GM12878 (cell line): ENCODE results near the gene PGLYRP2. TPM values are rescaled to one million over a fixed set of nuclear protein-coding genes. Genes with fewer than 3 reads are reported as not detected.

Experiments
- ATAC-seq: fragments of 200-7000 bp; cut with Tn5 transposase; 3 replicates; pipeline ENCODE4 v1.9.1; 2020; ENCODE audit warnings: mild to moderate bottlenecking, moderate library complexity
- BruUV-seq: library from RNA; stranded (reverse); fragments of 400-500 nt; replicated peaks from 2 replicates; lab custom pipeline; 2021; lab: Mats Ljungman, UMichigan
- CTCF ChIA-PET: fragments of 300-600 bp; sonication (Branson Sonifier 250); formaldehyde crosslinking; extraction: SDS; loops from one replicate; lab custom pipeline; 2021; ENCODE audit warnings: inconsistent platforms; lab: Yijun Ruan, JAX
- POLR2A ChIA-PET: fragments of 350-600 bp; formaldehyde crosslinking; extraction: SDS; loops from one replicate; lab custom pipeline; 2021; ENCODE audit warnings: inconsistent platforms; lab: Charles Lee
- RAD21 ChIA-PET: fragments of 300-600 bp; sonication (Branson Sonifier 250); formaldehyde crosslinking; loops from one replicate; lab custom pipeline; 2023; ENCODE audit warnings: antibody characterized with exemption; ENCODE audit not compliant: unreplicated experiment; lab: Charles Lee
- SMC1A ChIA-PET: fragments of 300-600 bp; sonication (Branson Sonifier 250); formaldehyde crosslinking; loops from one replicate; lab custom pipeline; 2023; ENCODE audit not compliant: unreplicated experiment, uncharacterized antibody; lab: Charles Lee
- DNase-seq: peaks from one replicate; pipeline ENCODE4 v3.0.0-alpha.2; 2011; ENCODE audit warnings: low read depth, low spot score
- FAIRE-seq: peaks from 3 replicates; lab custom pipeline; 2011; peaks lifted over from hg19 to GRCh38; lab: Jason Lieb, UNC
- H2AFZ ChIP-seq: 2 replicates; pipeline ENCODE4 v1.6.0; 2011; ENCODE audit warnings: low read depth, low read length, control low read depth; ENCODE audit not compliant: control insufficient read depth
- H3K27ac ChIP-seq: 2 replicates; pipeline ENCODE4 v1.5.1; 2011; ENCODE audit warnings: control low read depth; ENCODE audit not compliant: control insufficient read depth, insufficient read depth
- H3K27me3 ChIP-seq, 2 experiments: replicated peaks in 1 of 2; 2 replicates each; pipeline versions ENCODE4 v1.6.0 to v1.6.1; 2011; ENCODE audit warnings: low read length in 1 of 2; ENCODE audit not compliant: control insufficient read depth in 2 of 2, insufficient read depth in 2 of 2
- H3K36me3 ChIP-seq, 2 experiments: 2 replicates each; pipeline ENCODE4 v1.5.1; 2011; ENCODE audit warnings: low read length in 1 of 2; ENCODE audit not compliant: control insufficient read depth in 2 of 2, insufficient read depth in 2 of 2
- H3K4me1 ChIP-seq: 2 replicates; pipeline ENCODE4 v1.6.1; 2011; ENCODE audit warnings: mild to moderate bottlenecking, low read length, moderate library complexity, mixed read lengths; ENCODE audit not compliant: control insufficient read depth, insufficient read depth
- H3K4me2 ChIP-seq: 2 replicates; pipeline ENCODE4 v1.6.0; 2011; ENCODE audit warnings: control low read depth; ENCODE audit not compliant: control insufficient read depth, insufficient read depth
- H3K4me3 ChIP-seq: fragments of 200-600 bp; sonication (generic); 2 replicates; pipeline ENCODE4 v1.5.1; 2016
- H3K79me2 ChIP-seq: 2 replicates; pipeline ENCODE4 v1.6.0; 2011; ENCODE audit warnings: low read length; ENCODE audit not compliant: control insufficient read depth, insufficient read depth
- H3K9ac ChIP-seq: 2 replicates; pipeline ENCODE4 v1.8.0; 2011; ENCODE audit warnings: low read length, control low read depth, mixed read lengths; ENCODE audit not compliant: control insufficient read depth, insufficient read depth
- H3K9me3 ChIP-seq: replicated peaks from 3 replicates; pipeline ENCODE4 v1.5.1; 2011; ENCODE audit warnings: mild to moderate bottlenecking, low read length; ENCODE audit not compliant: control insufficient read depth, insufficient read depth
- H4K20me1 ChIP-seq: 2 replicates; pipeline ENCODE4 v1.6.0; 2011; ENCODE audit not compliant: control insufficient read depth, insufficient read depth
- FOXK2 ChIP-seq: fragments of 450-650 bp; IDR thresholded peaks from 2 replicates; pipeline ENCODE4 v1.6.1; 2017; ENCODE audit warnings: mild to moderate bottlenecking, moderate library complexity
- GATAD2B ChIP-seq: fragments of 450-650 bp; conservative IDR thresholded peaks from 2 replicates; pipeline ENCODE4 v1.6.1; 2017; ENCODE audit warnings: low read depth, mild to moderate bottlenecking, moderate library complexity
- KDM1A ChIP-seq: fragments of 200-600 bp; sonication (generic); IDR thresholded peaks from 2 replicates; pipeline ENCODE4 v1.6.1; 2016; ENCODE audit warnings: borderline replicate concordance
- MTA3 ChIP-seq: IDR thresholded peaks from 2 replicates; pipeline ENCODE4 v1.6.1; 2012; ENCODE audit warnings: low read length, inconsistent platforms, borderline replicate concordance
- SMAD5 ChIP-seq: IDR thresholded peaks from 2 replicates; pipeline ENCODE4 v1.6.1; 2016; ENCODE audit warnings: antibody characterized with exemption, low read depth
- SUZ12 ChIP-seq: fragments of 200-600 bp; sonication (generic); IDR thresholded peaks from one replicate; pipeline ENCODE4 v1.6.1; 2018; ENCODE audit warnings: antibody characterized with exemption, mild to moderate bottlenecking; ENCODE audit not compliant: unreplicated experiment
- WRNIP1 ChIP-seq: IDR thresholded peaks from 2 replicates; pipeline ENCODE4 v1.6.1; 2011; ENCODE audit warnings: low read depth, low read length, improper control_type of control experiment, borderline replicate concordance
- ZNF217 ChIP-seq: fragments of 450-650 bp; IDR thresholded peaks from 2 replicates; pipeline ENCODE4 v1.6.1; 2017; ENCODE audit warnings: antibody characterized with exemption, mild to moderate bottlenecking
- WGBS: methylation state at CpG from one replicate; pipeline ENCODE4 v1.1.6; 2016; ENCODE audit warnings: low lambda C conversion rate; ENCODE audit not compliant: insufficient replicate concordance, insufficient coverage; ENCODE audit errors: missing lambda C conversion rate; 5-methylcytosine and 5-hydroxymethylcytosine counted together
- in situ Hi-C: fragments of 300-500 bp; cut with MboI; formaldehyde crosslinking; loops from 9 replicates; pipeline ENCODE4 v1.14.3; 2018; ENCODE audit warnings: mixed read lengths
- intact Hi-C: fragments of 100-400 bp; cut with micrococcal nuclease; formaldehyde crosslinking; loops from one replicate; pipeline ENCODE4 v1.14.2; 2022; ENCODE audit not compliant: unreplicated experiment
- polyA plus RNA-seq, 11 experiments: library from polyadenylated mRNA; depleted of rRNA in 4 of 11; unstranded in 6 of 11; stranded (reverse) in 5 of 11; fragments of >200 nt; fragmentation: Nextera tagmentation in 4 of 11; fragmentation: Illumina TruSeq in 1 of 11; extraction: Ambion mirVana in 4 of 11; extraction: Trizol in 1 of 11; gene quantifications; 1 replicate in 1 of 11; 2 replicates in 10 of 11; pipeline versions ENCODE4 v1.2.1 to v1.2.3, GENCODE V29; 2011 to 2016; ENCODE audit warnings: inconsistent platforms in 2 of 11, missing spikeins in 2 of 11, low read depth in 1 of 11
- total RNA-seq, 4 experiments: library from RNA; depleted of rRNA in 3 of 4; stranded (reverse); fragments of >200 nt in 3 of 4; fragmentation: Illumina TruSeq in 1 of 4; extraction: Trizol in 1 of 4; gene quantifications; 2 replicates each; pipeline versions ENCODE4 v1.2.1 to v1.2.3, GENCODE V29; 2013 to 2021
- TF ChIP-seq, protein P1 (sequence below): fragments of 450-650 bp; IDR thresholded peaks from 2 replicates; pipeline ENCODE4 v1.6.1; 2017; ENCODE audit warnings: low read depth, mild to moderate bottlenecking, moderate library complexity
- TF ChIP-seq, protein P2 (sequence below): fragments of 450-650 bp; IDR thresholded peaks from 2 replicates; pipeline ENCODE4 v1.6.1; 2018; ENCODE audit warnings: mild to moderate bottlenecking, low read depth, moderate library complexity; ENCODE audit not compliant: partially characterized antibody
- TF ChIP-seq, protein P3 (sequence below): fragments of 450-650 bp; IDR thresholded peaks from 2 replicates; pipeline ENCODE4 v1.6.1; 2017; ENCODE audit warnings: mild to moderate bottlenecking
- TF ChIP-seq, protein P4 (sequence below): fragments of 450-650 bp; IDR thresholded peaks from 2 replicates; pipeline ENCODE4 v1.6.1; 2017; ENCODE audit warnings: antibody characterized with exemption, mild to moderate bottlenecking, moderate library complexity

Gene PGLYRP2
- total and polyA plus RNA-seq, 10 of the 15 experiments (the other 5 are each of a cell fraction or from before 2014, with no cell fraction given), result 0.15 to 0.48 (median 0.26) TPM; not detected in 5

DNA sequence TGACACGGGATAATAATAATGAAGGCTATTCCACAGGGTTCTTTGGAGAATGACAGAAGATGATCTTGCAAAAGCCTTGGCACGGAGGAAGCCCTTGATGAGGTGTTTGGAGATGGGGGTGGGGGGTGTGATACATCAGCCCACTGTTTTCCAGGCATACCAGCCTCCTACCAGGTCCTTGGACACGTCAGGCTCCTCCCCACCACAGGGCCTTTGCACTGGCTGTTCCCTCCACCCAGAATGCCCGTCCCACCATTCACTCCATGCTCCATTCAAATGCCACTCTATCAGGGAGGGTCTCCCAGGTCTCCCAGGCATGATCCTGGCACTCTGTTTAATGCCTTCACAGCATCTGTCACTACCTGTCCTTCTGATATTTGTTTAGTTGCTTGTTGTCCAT lies 32.2 kb downstream of the PGLYRP2 start:
- Histone ChIP-seq H3K4me1 (peaks cover 7% of the 10 kb centered on the region), H2AFZ (no peak overlapping the region), H4K20me1 (no peaks in the 10 kb centered on the region), H3K27me3 (no peaks in the 10 kb centered on the region), H3K79me2 (no peaks in the 10 kb centered on the region), H3K9ac (no peak overlapping the region), H3K9me3 (no peaks in the 10 kb centered on the region), H3K4me2 (no peak overlapping the region), H3K27ac (no peak overlapping the region), H3K4me3 (no peak overlapping the region), H3K36me3 (peaks cover 0 to under 1% of the 10 kb centered on the region in 2 experiments; a peak in 2 of 4 replicates)
- WGBS, result 69% methylated on average over 4 of the region's 4 CpGs
- in situ Hi-C loops, result no loop called here
- POLR2A ChIA-PET, result interaction anchor here (0.5 to 0.6 kb wide), 2 partner anchors 122 to 274 kb away, joined by 3 read pairs; no protein-coding TSS in a partner anchor
- FAIRE-seq, result no peak
- RAD21 ChIA-PET, result no interaction called here
- SMC1A ChIA-PET, result interaction anchor here (1.5 kb wide), 1 partner anchor 16 kb away, joined by 3 read pairs; no protein-coding TSS in a partner anchor
- CTCF ChIA-PET, result interaction anchor here (0.7 kb wide), 1 partner anchor 752 kb away, joined by 3 read pairs; no protein-coding TSS in a partner anchor
- no peak for DNase-seq
- TF ChIP-seq SUZ12 (no peak), ZNF217 (no peak), FOXK2 (no peak), SMAD5 (no peak), GATAD2B (no peak), KDM1A (no peak), MTA3 (no peak), WRNIP1 (no peak)
- TF ChIP-seq, protein P1, sequence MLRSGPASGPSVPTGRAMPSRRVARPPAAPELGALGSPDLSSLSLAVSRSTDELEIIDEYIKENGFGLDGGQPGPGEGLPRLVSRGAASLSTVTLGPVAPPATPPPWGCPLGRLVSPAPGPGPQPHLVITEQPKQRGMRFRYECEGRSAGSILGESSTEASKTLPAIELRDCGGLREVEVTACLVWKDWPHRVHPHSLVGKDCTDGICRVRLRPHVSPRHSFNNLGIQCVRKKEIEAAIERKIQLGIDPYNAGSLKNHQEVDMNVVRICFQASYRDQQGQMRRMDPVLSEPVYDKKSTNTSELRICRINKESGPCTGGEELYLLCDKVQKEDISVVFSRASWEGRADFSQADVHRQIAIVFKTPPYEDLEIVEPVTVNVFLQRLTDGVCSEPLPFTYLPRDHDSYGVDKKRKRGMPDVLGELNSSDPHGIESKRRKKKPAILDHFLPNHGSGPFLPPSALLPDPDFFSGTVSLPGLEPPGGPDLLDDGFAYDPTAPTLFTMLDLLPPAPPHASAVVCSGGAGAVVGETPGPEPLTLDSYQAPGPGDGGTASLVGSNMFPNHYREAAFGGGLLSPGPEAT, result no peak
- TF ChIP-seq, protein P2, sequence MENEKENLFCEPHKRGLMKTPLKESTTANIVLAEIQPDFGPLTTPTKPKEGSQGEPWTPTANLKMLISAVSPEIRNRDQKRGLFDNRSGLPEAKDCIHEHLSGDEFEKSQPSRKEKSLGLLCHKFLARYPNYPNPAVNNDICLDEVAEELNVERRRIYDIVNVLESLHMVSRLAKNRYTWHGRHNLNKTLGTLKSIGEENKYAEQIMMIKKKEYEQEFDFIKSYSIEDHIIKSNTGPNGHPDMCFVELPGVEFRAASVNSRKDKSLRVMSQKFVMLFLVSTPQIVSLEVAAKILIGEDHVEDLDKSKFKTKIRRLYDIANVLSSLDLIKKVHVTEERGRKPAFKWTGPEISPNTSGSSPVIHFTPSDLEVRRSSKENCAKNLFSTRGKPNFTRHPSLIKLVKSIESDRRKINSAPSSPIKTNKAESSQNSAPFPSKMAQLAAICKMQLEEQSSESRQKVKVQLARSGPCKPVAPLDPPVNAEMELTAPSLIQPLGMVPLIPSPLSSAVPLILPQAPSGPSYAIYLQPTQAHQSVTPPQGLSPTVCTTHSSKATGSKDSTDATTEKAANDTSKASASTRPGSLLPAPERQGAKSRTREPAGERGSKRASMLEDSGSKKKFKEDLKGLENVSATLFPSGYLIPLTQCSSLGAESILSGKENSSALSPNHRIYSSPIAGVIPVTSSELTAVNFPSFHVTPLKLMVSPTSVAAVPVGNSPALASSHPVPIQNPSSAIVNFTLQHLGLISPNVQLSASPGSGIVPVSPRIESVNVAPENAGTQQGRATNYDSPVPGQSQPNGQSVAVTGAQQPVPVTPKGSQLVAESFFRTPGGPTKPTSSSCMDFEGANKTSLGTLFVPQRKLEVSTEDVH, result no peak
- TF ChIP-seq, protein P3, sequence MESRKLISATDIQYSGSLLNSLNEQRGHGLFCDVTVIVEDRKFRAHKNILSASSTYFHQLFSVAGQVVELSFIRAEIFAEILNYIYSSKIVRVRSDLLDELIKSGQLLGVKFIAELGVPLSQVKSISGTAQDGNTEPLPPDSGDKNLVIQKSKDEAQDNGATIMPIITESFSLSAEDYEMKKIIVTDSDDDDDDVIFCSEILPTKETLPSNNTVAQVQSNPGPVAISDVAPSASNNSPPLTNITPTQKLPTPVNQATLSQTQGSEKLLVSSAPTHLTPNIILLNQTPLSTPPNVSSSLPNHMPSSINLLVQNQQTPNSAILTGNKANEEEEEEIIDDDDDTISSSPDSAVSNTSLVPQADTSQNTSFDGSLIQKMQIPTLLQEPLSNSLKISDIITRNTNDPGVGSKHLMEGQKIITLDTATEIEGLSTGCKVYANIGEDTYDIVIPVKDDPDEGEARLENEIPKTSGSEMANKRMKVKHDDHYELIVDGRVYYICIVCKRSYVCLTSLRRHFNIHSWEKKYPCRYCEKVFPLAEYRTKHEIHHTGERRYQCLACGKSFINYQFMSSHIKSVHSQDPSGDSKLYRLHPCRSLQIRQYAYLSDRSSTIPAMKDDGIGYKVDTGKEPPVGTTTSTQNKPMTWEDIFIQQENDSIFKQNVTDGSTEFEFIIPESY, result no peak
- TF ChIP-seq, protein P4, sequence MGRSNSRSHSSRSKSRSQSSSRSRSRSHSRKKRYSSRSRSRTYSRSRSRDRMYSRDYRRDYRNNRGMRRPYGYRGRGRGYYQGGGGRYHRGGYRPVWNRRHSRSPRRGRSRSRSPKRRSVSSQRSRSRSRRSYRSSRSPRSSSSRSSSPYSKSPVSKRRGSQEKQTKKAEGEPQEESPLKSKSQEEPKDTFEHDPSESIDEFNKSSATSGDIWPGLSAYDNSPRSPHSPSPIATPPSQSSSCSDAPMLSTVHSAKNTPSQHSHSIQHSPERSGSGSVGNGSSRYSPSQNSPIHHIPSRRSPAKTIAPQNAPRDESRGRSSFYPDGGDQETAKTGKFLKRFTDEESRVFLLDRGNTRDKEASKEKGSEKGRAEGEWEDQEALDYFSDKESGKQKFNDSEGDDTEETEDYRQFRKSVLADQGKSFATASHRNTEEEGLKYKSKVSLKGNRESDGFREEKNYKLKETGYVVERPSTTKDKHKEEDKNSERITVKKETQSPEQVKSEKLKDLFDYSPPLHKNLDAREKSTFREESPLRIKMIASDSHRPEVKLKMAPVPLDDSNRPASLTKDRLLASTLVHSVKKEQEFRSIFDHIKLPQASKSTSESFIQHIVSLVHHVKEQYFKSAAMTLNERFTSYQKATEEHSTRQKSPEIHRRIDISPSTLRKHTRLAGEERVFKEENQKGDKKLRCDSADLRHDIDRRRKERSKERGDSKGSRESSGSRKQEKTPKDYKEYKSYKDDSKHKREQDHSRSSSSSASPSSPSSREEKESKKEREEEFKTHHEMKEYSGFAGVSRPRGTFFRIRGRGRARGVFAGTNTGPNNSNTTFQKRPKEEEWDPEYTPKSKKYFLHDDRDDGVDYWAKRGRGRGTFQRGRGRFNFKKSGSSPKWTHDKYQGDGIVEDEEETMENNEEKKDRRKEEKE, result no peak
- no peak for ATAC-seq
- intact Hi-C loops, result no loop called here
- BruUV-seq, result no TSS peak
